SK-N-SH (cell line): ENCODE results near the gene HIBADH. TPM values are rescaled to one million over a fixed set of nuclear protein-coding genes. Genes with fewer than 3 reads are reported as not detected.

Source experiments
- CTCF ChIA-PET: fragments of 300-600, 350-600 bp; formaldehyde crosslinking; extraction: SDS; loops from one replicate; lab custom pipeline; 2021; lab: Yijun Ruan, JAX
- POLR2A ChIA-PET: fragments of 350-600 bp; sonication (Branson Sonifier 250); formaldehyde crosslinking; extraction: SDS; loops from one replicate; lab custom pipeline; 2020; ENCODE audit warnings: antibody characterized with exemption, inconsistent platforms; lab: Yijun Ruan, JAX
- DNase-seq: peaks from one replicate; pipeline ENCODE4 v3.0.0; 2012
- H2AFZ ChIP-seq: fragments of 200-600 bp; sonication (generic); 2 replicates; pipeline ENCODE4 v1.8.1; 2016; ENCODE audit warnings: antibody characterized with exemption, mild to moderate bottlenecking, low read depth
- H3F3A ChIP-seq: fragments of 200-600 bp; sonication (generic); replicated peaks from 2 replicates; pipeline ENCODE3; 2016; ENCODE audit warnings: antibody characterized with exemption, mild to moderate bottlenecking; ENCODE audit not compliant: insufficient read depth
- H3K27ac ChIP-seq, 2 experiments: fragments of 200-500 bp in 1 of 2; fragments of 200-600 bp in 1 of 2; sonication (Bioruptor generic) in 1 of 2; sonication (generic), shearing (Covaris generic) in 1 of 2; 2 replicates each; pipeline versions ENCODE4 v1.5.1 to v1.6.1; 2014 to 2016; ENCODE audit warnings: low read depth in 2 of 2, inconsistent platforms in 1 of 2, low read length in 1 of 2, mild to moderate bottlenecking in 1 of 2, mixed read lengths in 1 of 2
- H3K27me3 ChIP-seq: fragments of 200-600 bp; sonication (generic), shearing (Covaris generic); 2 replicates; pipeline ENCODE4 v1.6.1; 2016; ENCODE audit warnings: mixed run types; ENCODE audit not compliant: insufficient read depth
- H3K36me3 ChIP-seq, 2 experiments: fragments of 200-500 bp in 1 of 2; fragments of 200-600 bp in 1 of 2; sonication (Bioruptor generic) in 1 of 2; sonication (generic) in 1 of 2; replicated peaks in 1 of 2; 2 replicates each; pipeline versions ENCODE3 to v1.5.1; 2014 to 2016; ENCODE audit warnings: low read length in 1 of 2, mild to moderate bottlenecking in 1 of 2; ENCODE audit not compliant: insufficient read depth in 2 of 2, control insufficient read depth in 1 of 2
- H3K4me1 ChIP-seq, 2 experiments: fragments of 200-500 bp in 1 of 2; fragments of 200-600 bp in 1 of 2; sonication (Bioruptor generic) in 1 of 2; sonication (generic), shearing (Covaris generic) in 1 of 2; 2 replicates each; pipeline versions ENCODE4 v1.5.1 to v1.6.1; 2014 to 2016; ENCODE audit warnings: low read depth in 1 of 2, low read length in 1 of 2, mixed run types in 1 of 2; ENCODE audit not compliant: insufficient read depth in 2 of 2, control insufficient read depth in 1 of 2
- H3K4me2 ChIP-seq: fragments of 200-600 bp; sonication (generic), shearing (Covaris generic); 2 replicates; pipeline ENCODE4 v1.6.1; 2017; ENCODE audit warnings: mixed run types
- H3K4me3 ChIP-seq, 2 experiments: fragments of 200-500 bp in 1 of 2; fragments of 200-600 bp in 1 of 2; sonication (Bioruptor generic) in 1 of 2; sonication (generic), shearing (Covaris generic) in 1 of 2; 2 replicates each; pipeline versions ENCODE4 v1.5.1 to v1.8.1; 2014 to 2016; ENCODE audit warnings: low read depth in 2 of 2, inconsistent platforms in 1 of 2, low read length in 1 of 2, mild to moderate bottlenecking in 1 of 2, mixed read lengths in 1 of 2, moderate library complexity in 1 of 2
- H3K79me2 ChIP-seq: fragments of 200-600 bp; sonication (generic); 2 replicates; pipeline ENCODE4 v1.8.1; 2017; ENCODE audit warnings: mild to moderate bottlenecking; ENCODE audit not compliant: insufficient read depth
- H3K9ac ChIP-seq: fragments of 200-600 bp; sonication (generic); 2 replicates; pipeline ENCODE4 v1.6.1; 2017; ENCODE audit warnings: mixed run types
- H3K9me2 ChIP-seq: fragments of 200-600 bp; sonication (generic); 2 replicates; pipeline ENCODE4 v1.6.1; 2017; ENCODE audit warnings: mixed run types
- H3K9me3 ChIP-seq: fragments of 200-600 bp; sonication (generic); 2 replicates; pipeline ENCODE4 v1.6.1; 2017; ENCODE audit warnings: mixed run types, mild to moderate bottlenecking, moderate library complexity
- H4K20me1 ChIP-seq: fragments of 200-600 bp; sonication (generic); 2 replicates; pipeline ENCODE4 v1.6.1; 2017; ENCODE audit warnings: mild to moderate bottlenecking, mixed run types; ENCODE audit not compliant: insufficient read depth
- CHD2 ChIP-seq: fragments of 150-350 bp; IDR thresholded peaks from 2 replicates; pipeline ENCODE4 v1.6.1; 2018; ENCODE audit warnings: low read length; ENCODE audit not compliant: partially characterized antibody
- ELF1 ChIP-seq: IDR thresholded peaks from 2 replicates; pipeline ENCODE4 v1.4.0; 2012
- EP300 ChIP-seq, 2 experiments: IDR thresholded peaks; 2 replicates each; pipeline versions ENCODE4 v1.4.0 to v1.6.1; 2012; ENCODE audit warnings: borderline replicate concordance in 1 of 2, low read depth in 1 of 2, low read length in 1 of 2
- EZH2phosphoT487 ChIP-seq: fragments of 200-600 bp; sonication (generic); IDR thresholded peaks from 2 replicates; pipeline ENCODE4 v1.6.1; 2017; ENCODE audit warnings: low read depth, mixed run types, mild to moderate bottlenecking, antibody characterized with exemption, moderate library complexity, borderline replicate concordance
- FOXM1 ChIP-seq: IDR thresholded peaks from 2 replicates; pipeline ENCODE4 v1.4.0; 2012; ENCODE audit warnings: low read depth, mild to moderate bottlenecking
- GABPA ChIP-seq: IDR thresholded peaks from 2 replicates; pipeline ENCODE4 v1.4.0; 2012; ENCODE audit warnings: low read depth, mild to moderate bottlenecking
- MEF2A ChIP-seq: IDR thresholded peaks from 2 replicates; pipeline ENCODE4 v1.4.0; 2012; ENCODE audit warnings: low read depth, borderline replicate concordance
- MXI1 ChIP-seq: IDR thresholded peaks from 2 replicates; pipeline ENCODE4 v1.6.1; 2012; ENCODE audit warnings: mild to moderate bottlenecking, low read depth, low read length, improper control_type of control experiment
- NRF1 ChIP-seq: IDR thresholded peaks from 2 replicates; pipeline ENCODE4 v1.6.1; 2012; ENCODE audit warnings: low read depth, mild to moderate bottlenecking, low read length
- RCOR1 ChIP-seq: fragments of 150-350 bp; IDR thresholded peaks from 2 replicates; pipeline ENCODE4 v1.6.1; 2017; ENCODE audit warnings: antibody characterized with exemption, low read length
- RFX5 ChIP-seq: IDR thresholded peaks from 2 replicates; pipeline ENCODE4 v1.6.1; 2012; ENCODE audit warnings: mild to moderate bottlenecking, improper control_type of control experiment, low read length
- RXRA ChIP-seq: IDR thresholded peaks from 2 replicates; pipeline ENCODE4 v1.4.0; 2012; ENCODE audit warnings: low read depth, mild to moderate bottlenecking, borderline replicate concordance
- SIN3A ChIP-seq: IDR thresholded peaks from 2 replicates; pipeline ENCODE4 v1.6.1; 2012; ENCODE audit warnings: low read depth, mild to moderate bottlenecking, low read length, moderate library complexity, borderline replicate concordance
- SMC3 ChIP-seq: IDR thresholded peaks from 2 replicates; pipeline ENCODE4 v1.6.1; 2012; ENCODE audit warnings: low read depth, low read length, improper control_type of control experiment
- TCF12 ChIP-seq: IDR thresholded peaks from 2 replicates; pipeline ENCODE4 v1.4.0; 2012
- WGBS: methylation state at CpG from one replicate; pipeline ENCODE4 v1.1.6; 2017; ENCODE audit warnings: low lambda C conversion rate; 5-methylcytosine and 5-hydroxymethylcytosine counted together
- polyA plus RNA-seq, 3 experiments: library from polyadenylated mRNA; depleted of rRNA; stranded (reverse); fragments of >200 nt; gene quantifications; 2 replicates each; pipeline ENCODE4 v1.2.3, GENCODE V29; 2012
- TF ChIP-seq, protein P1 (sequence below): fragments of 150-350 bp; IDR thresholded peaks from 2 replicates; pipeline ENCODE4 v1.6.1; 2016; ENCODE audit warnings: mild to moderate bottlenecking, low read depth, low read length
- TF ChIP-seq, protein P2 (sequence below): fragments of 150-350 bp; IDR thresholded peaks from 2 replicates; pipeline ENCODE4 v1.6.1; 2017; ENCODE audit warnings: antibody characterized with exemption, low read length, low read depth, borderline replicate concordance
- TF ChIP-seq, protein P3 (sequence below): IDR thresholded peaks from 2 replicates; pipeline ENCODE4 v1.4.0; 2012; ENCODE audit warnings: low read depth, borderline replicate concordance
- TF ChIP-seq, protein P4 (sequence below): IDR thresholded peaks from 2 replicates; pipeline ENCODE4 v1.4.0; 2012; ENCODE audit warnings: low read depth
- TF ChIP-seq, protein P5 (sequence below): IDR thresholded peaks from 2 replicates; pipeline ENCODE4 v1.4.0; 2012; ENCODE audit warnings: low read depth, borderline replicate concordance
- TF ChIP-seq, protein P6 (sequence below): IDR thresholded peaks from 2 replicates; pipeline ENCODE4 v1.6.1; 2012; ENCODE audit warnings: mild to moderate bottlenecking, low read depth, low read length, moderate library complexity

Gene HIBADH
- polyA plus RNA-seq, 1 of the 3 experiments (the other 2 are of a cell fraction) = 71.8 TPM

DNA sequence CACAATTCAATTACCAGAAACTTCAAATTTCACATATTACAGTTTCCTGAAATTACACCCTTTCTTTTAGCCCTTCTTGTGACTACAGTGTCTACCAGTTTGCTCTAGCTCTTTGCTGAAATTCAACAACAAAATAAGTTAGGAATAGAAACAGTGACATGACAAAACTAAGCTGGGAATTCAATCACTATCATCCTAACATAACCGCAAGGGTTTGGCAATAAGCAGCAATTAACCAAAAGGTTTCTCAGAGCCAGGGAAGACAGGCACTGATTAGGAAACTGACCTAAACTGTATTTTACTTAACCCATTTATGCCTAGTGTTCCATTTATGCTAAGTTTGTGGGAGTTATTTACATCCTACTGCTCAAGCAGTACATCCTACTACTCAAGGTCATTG, 31.3 kb downstream of the HIBADH start (continued):
- TF ChIP-seq, protein P1, sequence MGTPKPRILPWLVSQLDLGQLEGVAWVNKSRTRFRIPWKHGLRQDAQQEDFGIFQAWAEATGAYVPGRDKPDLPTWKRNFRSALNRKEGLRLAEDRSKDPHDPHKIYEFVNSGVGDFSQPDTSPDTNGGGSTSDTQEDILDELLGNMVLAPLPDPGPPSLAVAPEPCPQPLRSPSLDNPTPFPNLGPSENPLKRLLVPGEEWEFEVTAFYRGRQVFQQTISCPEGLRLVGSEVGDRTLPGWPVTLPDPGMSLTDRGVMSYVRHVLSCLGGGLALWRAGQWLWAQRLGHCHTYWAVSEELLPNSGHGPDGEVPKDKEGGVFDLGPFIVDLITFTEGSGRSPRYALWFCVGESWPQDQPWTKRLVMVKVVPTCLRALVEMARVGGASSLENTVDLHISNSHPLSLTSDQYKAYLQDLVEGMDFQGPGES = no peak
- TF ChIP-seq MEF2A (no peak), FOXM1 (no peak), MXI1 (no peak), RCOR1 (no peak)

DNA sequence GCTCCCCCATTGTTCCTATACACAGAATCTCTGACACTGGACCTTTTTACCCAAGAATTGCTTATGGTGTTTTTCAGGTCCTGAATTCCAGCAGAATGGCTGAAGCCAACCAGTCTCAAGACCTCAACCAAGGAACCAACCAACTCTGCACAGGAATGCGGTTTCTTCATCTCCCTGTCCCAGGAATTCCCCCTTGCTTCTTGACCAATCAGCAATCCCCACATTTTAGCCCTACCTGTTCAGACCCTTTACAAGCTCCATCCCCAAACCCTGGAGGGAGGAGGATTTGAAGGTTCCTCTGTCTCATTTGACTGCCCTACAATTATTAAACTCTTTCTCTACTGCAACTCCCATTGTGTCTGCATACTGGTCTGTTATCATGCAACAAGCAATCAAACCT, 35.5 kb downstream of the HIBADH start:
- ChIA-PET POLR2A (no interaction called here), CTCF (interaction anchor here (0.9 kb wide), 1 partner anchor 20 kb away, joined by 3 read pairs; no protein-coding TSS in a partner anchor)
- Histone ChIP-seq H3K27me3 (no peaks in the 10 kb centered on the region), H3K27ac (no peak overlapping the region), H3K79me2 (no peaks in the 10 kb centered on the region; the same call in none of the 2 replicates), H3F3A (no peaks in the 10 kb centered on the region), H3K4me2 (no peak overlapping the region), H3K9me2 (no peaks in the 10 kb centered on the region), H3K9ac (no peak overlapping the region), H2AFZ (no peak overlapping the region), H4K20me1 (no peaks in the 10 kb centered on the region), H3K9me3 (no peaks in the 10 kb centered on the region), H3K4me3 (no peak overlapping the region), H3K4me1 (no peaks in the 10 kb centered on the region), H3K36me3 (peaks cover 40 to 41% of the 10 kb centered on the region in 2 experiments)
- no peak for TF ChIP-seq RFX5
- no peak for TF ChIP-seq SMC3
- TF ChIP-seq NRF1 = no peak
- no peak for TF ChIP-seq MXI1
- no peak for TF ChIP-seq GABPA
- no peak for TF ChIP-seq ELF1
- no peak for TF ChIP-seq RXRA
- no peak for TF ChIP-seq EP300 (IDR thresholded peaks at IDR 0.05; ENCODE audit: borderline replicate concordance in 1 of 2, low read depth in 1 of 2, low read length in 1 of 2)
- TF ChIP-seq, protein P1 = no peak
- no peak for TF ChIP-seq CHD2
- no peak for TF ChIP-seq EZH2phosphoT487
- TF ChIP-seq, protein P2, sequence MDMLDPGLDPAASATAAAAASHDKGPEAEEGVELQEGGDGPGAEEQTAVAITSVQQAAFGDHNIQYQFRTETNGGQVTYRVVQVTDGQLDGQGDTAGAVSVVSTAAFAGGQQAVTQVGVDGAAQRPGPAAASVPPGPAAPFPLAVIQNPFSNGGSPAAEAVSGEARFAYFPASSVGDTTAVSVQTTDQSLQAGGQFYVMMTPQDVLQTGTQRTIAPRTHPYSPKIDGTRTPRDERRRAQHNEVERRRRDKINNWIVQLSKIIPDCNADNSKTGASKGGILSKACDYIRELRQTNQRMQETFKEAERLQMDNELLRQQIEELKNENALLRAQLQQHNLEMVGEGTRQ = no peak
- TF ChIP-seq TCF12 = no peak
- no peak for TF ChIP-seq SIN3A
- TF ChIP-seq, protein P3, sequence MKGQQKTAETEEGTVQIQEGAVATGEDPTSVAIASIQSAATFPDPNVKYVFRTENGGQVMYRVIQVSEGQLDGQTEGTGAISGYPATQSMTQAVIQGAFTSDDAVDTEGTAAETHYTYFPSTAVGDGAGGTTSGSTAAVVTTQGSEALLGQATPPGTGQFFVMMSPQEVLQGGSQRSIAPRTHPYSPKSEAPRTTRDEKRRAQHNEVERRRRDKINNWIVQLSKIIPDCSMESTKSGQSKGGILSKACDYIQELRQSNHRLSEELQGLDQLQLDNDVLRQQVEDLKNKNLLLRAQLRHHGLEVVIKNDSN = no peak
- TF ChIP-seq, protein P4, sequence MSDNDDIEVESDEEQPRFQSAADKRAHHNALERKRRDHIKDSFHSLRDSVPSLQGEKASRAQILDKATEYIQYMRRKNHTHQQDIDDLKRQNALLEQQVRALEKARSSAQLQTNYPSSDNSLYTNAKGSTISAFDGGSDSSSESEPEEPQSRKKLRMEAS = no peak
- TF ChIP-seq, protein P5, sequence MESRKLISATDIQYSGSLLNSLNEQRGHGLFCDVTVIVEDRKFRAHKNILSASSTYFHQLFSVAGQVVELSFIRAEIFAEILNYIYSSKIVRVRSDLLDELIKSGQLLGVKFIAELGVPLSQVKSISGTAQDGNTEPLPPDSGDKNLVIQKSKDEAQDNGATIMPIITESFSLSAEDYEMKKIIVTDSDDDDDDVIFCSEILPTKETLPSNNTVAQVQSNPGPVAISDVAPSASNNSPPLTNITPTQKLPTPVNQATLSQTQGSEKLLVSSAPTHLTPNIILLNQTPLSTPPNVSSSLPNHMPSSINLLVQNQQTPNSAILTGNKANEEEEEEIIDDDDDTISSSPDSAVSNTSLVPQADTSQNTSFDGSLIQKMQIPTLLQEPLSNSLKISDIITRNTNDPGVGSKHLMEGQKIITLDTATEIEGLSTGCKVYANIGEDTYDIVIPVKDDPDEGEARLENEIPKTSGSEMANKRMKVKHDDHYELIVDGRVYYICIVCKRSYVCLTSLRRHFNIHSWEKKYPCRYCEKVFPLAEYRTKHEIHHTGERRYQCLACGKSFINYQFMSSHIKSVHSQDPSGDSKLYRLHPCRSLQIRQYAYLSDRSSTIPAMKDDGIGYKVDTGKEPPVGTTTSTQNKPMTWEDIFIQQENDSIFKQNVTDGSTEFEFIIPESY = no peak
- TF ChIP-seq MEF2A = no peak
- TF ChIP-seq, protein P6, sequence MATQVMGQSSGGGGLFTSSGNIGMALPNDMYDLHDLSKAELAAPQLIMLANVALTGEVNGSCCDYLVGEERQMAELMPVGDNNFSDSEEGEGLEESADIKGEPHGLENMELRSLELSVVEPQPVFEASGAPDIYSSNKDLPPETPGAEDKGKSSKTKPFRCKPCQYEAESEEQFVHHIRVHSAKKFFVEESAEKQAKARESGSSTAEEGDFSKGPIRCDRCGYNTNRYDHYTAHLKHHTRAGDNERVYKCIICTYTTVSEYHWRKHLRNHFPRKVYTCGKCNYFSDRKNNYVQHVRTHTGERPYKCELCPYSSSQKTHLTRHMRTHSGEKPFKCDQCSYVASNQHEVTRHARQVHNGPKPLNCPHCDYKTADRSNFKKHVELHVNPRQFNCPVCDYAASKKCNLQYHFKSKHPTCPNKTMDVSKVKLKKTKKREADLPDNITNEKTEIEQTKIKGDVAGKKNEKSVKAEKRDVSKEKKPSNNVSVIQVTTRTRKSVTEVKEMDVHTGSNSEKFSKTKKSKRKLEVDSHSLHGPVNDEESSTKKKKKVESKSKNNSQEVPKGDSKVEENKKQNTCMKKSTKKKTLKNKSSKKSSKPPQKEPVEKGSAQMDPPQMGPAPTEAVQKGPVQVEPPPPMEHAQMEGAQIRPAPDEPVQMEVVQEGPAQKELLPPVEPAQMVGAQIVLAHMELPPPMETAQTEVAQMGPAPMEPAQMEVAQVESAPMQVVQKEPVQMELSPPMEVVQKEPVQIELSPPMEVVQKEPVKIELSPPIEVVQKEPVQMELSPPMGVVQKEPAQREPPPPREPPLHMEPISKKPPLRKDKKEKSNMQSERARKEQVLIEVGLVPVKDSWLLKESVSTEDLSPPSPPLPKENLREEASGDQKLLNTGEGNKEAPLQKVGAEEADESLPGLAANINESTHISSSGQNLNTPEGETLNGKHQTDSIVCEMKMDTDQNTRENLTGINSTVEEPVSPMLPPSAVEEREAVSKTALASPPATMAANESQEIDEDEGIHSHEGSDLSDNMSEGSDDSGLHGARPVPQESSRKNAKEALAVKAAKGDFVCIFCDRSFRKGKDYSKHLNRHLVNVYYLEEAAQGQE = no peak
- WGBS = 100% methylated on average over 1 of the region's 1 CpG
- DNase-seq = no peak
